GM12892 (cell line): ENCODE data around the gene MMP2.

Source experiments
- DNase-seq: peaks from one replicate; pipeline ENCODE4 v3.0.0; 2011; ENCODE audit not compliant: insufficient read length
- FAIRE-seq: peaks from 2 replicates; lab custom pipeline; 2011; peaks lifted over from hg19 to GRCh38; lab: Jason Lieb, UNC
- POLR2A ChIP-seq: IDR thresholded peaks from 2 replicates; pipeline ENCODE4 v1.6.1; 2011; ENCODE audit warnings: low read depth, low read length, control low read depth
- POLR2AphosphoS5 ChIP-seq: IDR thresholded peaks from 2 replicates; pipeline ENCODE4 v1.6.1; 2011; ENCODE audit warnings: low read depth, low read length, control low read depth
- TAF1 ChIP-seq: IDR thresholded peaks from 2 replicates; pipeline ENCODE4 v1.6.1; 2011; ENCODE audit warnings: low read depth, mild to moderate bottlenecking, control low read depth, low read length, borderline replicate concordance

The MMP2 gene

DNA sequence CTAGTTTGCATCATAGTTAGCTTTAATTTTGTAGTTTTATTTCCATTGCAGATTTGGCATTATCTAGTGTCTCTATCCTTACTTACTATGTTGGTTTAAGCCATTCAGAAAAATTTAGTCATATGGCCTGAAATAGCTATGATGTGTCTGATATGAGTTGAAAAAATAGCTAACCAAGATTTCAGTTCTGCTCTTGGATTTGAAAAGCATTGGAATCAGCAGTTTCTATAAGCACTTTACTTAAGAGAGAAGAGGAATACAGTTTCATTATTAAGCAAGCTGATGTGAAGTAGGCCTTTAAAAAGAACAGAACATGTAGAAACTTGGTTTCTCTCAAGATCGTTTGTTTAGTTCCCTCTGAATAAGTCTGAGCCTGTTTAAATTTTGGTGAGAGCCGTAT is 55.8 kb downstream of the MMP2 start:
- DNase-seq (no peak), FAIRE-seq (no peak)
- TF ChIP-seq TAF1 (no peak), POLR2AphosphoS5 (no peak), POLR2A (no peak)

DNA sequence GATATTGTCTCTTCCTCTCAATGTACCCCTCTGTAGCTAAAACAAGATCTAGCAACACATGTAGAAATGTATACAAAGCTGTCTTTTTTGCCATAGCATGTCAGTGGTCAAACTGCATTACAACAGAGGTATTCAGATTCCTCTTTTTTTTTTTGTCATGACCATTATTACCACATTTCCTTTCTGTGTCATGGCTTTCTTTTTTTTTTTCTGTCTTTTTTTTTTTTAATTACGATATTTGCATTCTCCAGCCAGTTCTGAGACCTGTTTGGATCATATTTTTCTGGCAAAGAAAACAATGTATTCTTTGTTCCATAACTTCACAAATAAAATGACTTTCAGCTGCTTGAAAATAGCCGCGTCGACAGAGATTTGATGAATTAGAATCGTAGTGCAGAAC is 60.1 kb downstream of the MMP2 start:
- FAIRE-seq: no peak
- TF ChIP-seq TAF1: no peak
- no peak for TF ChIP-seq POLR2AphosphoS5
- no peak for TF ChIP-seq POLR2A
- no peak for DNase-seq

DNA sequence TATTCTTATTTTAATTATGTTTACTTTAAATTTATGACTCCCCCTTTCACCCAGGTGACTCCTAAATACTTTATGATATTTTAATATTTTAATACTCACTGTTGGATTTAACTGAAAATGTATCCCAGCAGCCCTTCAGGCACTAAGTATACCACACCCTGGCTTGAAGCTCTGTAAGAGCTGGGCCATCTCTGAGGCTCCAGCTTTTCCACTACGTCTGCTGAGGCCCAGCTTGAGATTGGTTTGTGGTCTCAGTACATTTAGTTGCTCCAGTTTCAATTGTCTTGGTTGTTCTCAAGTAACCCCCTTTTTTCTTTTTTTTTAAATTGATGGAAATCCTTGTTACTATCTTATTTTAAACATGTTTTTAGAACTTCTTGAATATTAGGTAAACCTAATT is 60.5 kb downstream of the MMP2 start:
- no peak for FAIRE-seq
- no peak for DNase-seq
- TF ChIP-seq TAF1 (no peak), POLR2AphosphoS5 (no peak), POLR2A (no peak)

DNA sequence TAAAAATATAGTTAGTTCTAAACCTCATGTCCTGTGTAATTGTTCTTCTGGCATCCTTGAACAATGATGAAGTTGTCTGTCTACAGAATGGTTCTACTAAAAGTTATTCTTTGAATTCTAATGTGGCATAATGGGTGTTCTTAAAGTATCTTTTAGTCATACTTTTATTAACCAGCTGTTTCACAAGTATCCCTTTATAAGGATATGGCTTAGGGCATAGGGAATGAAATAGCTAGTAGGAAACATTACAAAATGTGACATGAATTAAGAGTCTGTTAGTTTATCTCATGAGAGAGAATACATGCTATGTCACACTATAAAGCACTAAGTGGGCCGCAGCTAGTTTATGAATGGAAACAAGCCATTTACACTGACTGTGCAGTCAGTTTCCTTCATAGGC is 61.2 kb downstream of the MMP2 start:
- no peak for FAIRE-seq
- DNase-seq: no peak
- TF ChIP-seq TAF1: no peak
- TF ChIP-seq POLR2A: no peak
- TF ChIP-seq POLR2AphosphoS5: no peak

DNA sequence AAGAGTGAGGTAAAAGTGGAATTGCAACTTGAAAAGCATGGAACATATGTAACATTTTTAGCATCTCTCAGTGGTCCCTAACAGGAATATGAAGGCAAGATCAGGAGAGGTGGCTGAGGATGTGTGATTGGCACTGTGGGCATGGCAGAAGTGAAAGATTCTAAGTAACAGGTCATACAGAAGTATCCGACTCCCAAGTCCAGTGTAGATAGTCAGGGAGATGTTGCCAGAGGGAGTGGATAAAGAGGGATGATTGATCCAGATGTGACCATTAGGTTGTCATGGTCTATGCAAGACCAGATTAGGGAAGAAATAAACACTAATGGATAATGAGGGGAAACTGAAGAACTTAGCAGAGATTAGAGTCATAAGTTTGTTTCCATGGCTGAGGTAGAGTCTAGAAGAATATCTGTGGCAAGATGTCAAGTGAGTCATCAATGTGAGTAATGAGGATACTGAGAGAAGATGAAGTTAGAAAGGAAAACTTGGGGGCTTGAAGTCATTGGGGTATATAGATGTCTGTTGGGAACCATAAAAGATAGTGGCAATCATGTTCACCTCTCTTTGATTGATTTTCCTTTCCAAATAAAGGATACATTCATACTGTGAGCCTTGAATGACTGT is 63.6 kb downstream of the MMP2 start:
- DNase-seq: no peak
- no peak for FAIRE-seq
- no peak for TF ChIP-seq TAF1
- TF ChIP-seq POLR2A: no peak
- TF ChIP-seq POLR2AphosphoS5: no peak

DNA sequence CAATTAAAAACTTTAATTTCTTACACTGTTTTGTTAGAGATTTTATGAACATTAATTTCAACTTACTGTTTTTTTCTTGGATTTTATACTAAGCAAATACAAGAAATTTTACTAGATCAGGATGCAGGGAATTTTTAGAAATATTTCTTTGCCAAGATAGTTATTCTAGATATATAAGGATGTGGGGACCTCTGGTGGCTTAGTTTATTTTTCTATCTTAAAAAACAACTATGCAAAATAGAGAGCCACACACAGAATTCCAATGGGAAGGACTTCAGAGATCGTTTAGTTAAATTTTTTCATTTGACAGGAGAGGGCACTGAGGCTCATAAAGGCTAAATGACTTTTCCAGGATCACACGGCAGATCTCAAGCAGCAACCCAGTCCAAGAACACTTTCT is 64.5 kb downstream of the MMP2 start:
- TF ChIP-seq POLR2A (no peak), POLR2AphosphoS5 (no peak), TAF1 (no peak)
- FAIRE-seq (no peak), DNase-seq (no peak)

DNA sequence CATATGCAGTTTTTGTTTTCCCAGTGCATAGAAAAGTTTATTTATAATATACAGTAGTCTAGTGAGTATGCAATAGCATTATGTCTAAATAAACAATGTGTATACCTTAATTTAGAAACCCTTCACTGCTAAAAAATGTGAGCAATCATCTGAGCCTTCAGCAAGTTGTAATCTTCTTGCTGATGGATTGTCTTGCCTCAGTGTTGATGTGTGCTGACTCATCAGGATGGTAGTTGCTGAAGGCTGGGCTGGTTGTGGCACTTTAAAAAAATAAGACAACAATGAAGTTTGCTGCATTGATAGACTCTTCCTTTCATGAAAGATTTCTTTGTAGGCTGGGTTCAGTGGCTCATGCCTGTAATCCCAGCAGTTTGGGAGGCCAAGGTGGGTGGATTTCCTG is 73.6 kb downstream of the MMP2 start:
- FAIRE-seq (no peak), DNase-seq (no peak)
- TF ChIP-seq POLR2A: no peak
- TF ChIP-seq TAF1: no peak
- no peak for TF ChIP-seq POLR2AphosphoS5

DNA sequence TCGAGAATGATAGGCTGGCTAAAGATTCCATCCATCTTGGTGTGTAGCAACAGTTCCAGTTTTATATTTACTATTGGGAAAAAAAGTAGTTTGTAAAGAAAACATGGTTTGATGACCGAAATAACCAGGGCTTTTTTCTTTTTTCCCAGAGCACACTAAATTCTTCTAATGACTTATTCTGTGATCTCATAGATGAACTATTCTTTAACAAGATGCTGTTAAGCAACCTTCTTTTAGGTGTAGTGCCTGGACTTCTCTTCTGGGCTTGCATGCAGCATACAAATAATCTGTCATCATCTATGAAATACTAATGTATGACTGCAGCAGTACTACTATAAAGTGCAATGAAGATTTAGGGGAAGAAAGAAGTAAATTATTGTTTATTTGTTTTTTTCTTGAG is 76.4 kb downstream of the MMP2 start:
- TF ChIP-seq TAF1 (no peak), POLR2AphosphoS5 (no peak), POLR2A (no peak)
- FAIRE-seq: no peak

More for the DNA sequence above, 76.4 kb downstream of the MMP2 start:
- no peak for DNase-seq
